GM12801 (cell line): ENCODE measurements around the gene SKIL.

Experiments
- CTCF ChIP-seq: IDR thresholded peaks from one replicate; pipeline ENCODE4 v1.5.1; 2011; ENCODE audit warnings: control low read depth; ENCODE audit not compliant: insufficient read length; ENCODE audit errors: extremely low read depth

SKIL gene, protein sequence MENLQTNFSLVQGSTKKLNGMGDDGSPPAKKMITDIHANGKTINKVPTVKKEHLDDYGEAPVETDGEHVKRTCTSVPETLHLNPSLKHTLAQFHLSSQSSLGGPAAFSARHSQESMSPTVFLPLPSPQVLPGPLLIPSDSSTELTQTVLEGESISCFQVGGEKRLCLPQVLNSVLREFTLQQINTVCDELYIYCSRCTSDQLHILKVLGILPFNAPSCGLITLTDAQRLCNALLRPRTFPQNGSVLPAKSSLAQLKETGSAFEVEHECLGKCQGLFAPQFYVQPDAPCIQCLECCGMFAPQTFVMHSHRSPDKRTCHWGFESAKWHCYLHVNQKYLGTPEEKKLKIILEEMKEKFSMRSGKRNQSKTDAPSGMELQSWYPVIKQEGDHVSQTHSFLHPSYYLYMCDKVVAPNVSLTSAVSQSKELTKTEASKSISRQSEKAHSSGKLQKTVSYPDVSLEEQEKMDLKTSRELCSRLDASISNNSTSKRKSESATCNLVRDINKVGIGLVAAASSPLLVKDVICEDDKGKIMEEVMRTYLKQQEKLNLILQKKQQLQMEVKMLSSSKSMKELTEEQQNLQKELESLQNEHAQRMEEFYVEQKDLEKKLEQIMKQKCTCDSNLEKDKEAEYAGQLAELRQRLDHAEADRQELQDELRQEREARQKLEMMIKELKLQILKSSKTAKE

DNA sequence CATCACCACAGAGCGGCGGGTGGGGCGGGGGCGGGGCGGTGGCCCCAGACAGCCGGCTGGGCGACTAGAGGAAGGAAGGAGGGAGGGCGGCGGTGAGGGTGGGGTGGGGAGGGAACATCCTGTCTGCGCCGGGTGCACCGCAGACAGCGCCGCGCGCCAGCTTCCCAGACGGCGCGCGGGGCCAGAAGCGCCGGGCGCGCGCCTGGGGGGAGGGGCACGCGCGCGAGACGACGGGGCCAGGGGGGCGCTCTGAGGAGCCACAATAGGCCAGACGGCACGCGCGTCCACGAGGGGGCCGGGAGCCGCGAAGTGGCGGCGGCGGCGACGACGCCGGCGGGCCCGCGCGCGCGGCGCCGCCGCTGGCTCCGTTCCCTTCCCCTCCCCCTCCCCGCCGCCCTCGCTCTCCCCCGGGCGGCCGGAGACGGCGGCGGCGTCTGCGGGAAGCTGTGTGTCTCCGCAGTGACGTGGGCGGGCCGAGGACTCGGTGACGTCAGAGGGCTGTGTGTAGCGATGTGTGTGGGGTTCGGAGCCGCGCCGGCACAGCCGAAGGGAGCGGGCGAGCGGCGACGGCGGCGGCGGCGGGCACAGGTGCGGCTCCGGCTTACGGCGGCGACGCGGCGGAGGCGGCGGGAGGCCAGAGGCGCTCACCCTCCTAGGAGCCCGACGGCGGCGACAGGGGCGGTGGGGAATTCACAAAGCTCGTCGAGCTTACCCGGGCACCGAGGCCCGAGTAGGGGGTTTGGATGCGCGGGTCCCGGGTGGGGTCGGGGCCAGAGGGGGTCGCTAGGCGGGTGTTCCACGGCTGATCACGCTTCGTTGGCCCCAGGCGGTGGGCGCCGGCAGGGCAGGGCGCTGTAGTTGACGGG, at the start of gene SKIL:
Gene SKIL (plus strand): TSS at position 540 of the 866 bp plus-strand sequence. CDS start 2,617 bp downstream, outside the sequence.
- no peak for TF ChIP-seq CTCF

DNA sequence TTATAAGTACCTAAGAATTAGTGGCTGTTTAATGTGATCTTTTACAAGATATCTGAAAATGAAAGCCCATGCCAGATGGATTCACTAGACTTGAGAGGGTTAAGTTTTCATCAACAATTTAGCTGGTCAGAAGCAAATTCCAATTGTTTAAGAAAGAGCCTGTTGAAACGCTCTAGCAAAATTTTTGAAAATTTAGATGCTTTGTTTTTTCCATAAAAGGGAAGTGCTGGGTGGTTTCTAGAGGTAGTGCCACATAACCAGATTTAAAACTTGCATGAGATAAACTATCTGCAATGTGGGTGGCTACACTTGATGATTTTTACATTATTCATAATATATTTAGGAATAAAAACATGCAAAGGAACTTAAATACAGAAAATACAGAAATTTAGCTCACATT, 48.5 kb upstream of the SKIL start:
- no peak for TF ChIP-seq CTCF

DNA sequence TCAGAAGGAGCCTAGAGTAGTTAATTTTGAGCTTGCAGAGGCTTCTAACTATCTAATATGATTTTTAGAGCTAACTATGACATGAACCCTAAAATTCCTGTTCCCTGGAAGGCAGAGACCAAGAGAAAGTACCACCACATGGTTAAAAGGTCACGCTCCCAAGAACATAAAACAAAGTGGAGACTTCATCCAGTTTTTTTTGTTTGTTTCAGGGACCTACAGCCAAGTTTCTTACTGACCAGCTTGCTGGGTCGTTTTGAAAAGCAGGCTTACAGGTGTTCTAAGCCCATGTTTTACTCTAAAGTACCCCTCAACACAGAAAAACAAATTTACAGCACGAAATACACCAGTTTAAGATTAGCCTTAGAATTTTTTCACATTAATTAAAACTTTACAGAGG, 39.6 kb upstream of the SKIL start:
- no peak for TF ChIP-seq CTCF

DNA sequence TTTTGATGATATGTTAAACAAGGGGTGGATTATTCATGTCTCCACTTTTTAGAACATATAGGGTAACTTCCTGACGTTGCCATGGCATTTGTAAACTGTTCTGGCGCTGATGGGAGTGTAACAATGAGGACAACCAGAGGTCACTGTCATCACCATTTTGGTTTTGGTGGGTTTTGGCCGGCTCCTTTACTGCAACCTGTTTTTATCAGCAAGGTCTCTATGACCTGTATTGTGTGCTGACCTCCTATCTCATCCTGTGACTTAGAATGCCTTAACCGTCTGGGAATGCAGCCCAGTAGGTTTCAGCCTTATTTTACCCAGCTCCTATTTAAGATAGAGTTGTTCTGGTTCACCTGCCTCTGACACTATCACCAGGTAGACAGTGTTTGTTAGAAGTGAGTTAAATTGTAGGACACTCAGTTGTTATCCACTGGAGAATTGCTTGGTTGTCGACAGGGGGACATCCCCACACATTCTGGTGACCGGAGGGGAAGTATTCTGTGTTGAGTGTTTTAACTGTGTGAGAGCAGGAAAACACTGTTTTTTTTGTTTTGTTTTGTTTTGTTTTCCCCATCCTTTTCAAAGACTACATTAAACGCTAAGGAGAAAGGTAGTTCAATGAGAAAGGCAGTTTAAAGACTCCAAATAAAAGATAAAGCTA, 36.9 kb upstream of the SKIL start:
- TF ChIP-seq CTCF: no peak

DNA sequence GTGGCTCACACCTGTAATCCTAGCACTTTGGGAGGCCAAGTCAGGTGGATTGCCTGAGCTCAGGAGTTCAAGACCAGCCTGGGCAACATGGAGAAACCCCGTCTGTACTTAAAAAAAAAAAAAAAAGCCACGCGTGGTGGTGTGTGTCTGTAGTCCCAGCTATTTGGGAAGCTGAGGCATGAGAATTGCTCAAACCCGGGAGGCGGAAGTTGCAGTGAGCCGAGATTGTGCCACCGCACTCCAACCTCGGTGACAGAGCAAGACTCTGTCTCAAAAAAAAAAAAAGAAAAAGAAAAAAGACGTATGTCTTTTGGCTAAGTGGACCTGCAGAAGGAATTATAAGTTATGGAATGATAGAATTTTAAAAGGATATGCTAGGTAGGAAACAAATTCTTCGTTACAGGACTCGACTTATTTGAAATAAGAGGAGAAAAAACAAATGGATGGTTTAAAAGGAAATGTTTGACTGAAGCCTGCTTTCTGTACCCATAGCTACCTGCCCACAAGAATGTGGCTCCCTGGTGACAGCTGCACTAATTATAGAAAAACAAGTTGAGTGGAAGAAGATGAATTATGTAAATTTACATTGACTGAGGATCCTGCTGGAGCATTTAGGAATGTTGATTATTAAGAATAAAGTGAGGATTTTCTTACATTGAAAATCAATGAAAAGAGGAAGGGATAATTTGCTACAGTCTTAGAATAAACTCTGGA, 36.0 kb upstream of the SKIL start:
- TF ChIP-seq CTCF: no peak

DNA sequence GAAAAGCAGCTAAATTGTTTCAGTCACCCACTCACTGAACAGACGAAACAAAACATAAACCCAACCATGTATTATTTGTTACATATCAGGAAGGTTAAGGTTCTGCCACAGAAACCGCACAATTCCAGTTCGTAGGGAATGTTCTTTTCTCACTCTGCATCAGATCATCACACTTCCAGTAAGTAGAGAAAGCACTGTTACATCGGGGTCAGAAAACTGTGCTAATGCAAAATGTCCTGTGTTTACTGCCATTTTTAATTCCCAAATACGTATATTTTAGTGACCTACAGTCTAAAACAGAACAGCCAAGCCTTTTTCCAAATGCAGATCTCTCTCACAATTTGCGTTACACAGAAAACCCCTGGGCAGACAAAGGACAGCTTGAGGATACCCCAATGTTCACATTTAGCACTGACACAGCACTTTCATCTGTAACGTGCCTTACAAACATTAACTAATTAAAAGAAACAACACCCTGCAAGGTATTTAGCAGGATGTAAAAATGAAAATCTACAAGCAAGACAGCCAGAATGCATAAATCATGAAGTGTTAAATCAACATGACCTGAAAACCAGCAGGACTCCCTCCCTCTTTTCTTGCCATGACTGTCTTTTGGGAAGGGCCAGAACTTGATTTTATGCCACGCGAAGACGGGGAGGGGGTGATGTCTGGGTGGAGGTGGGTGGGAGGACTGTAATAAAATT, 34.8 kb upstream of the SKIL start:
- TF ChIP-seq CTCF: no peak
